Liver (tissue), 9 donors: ENCODE measurements around the gene TBCCD1. TPM values are rescaled to one million over a fixed set of nuclear protein-coding genes. Genes with fewer than 3 reads are reported as not detected.
"Not testable (repeated sequence)": the region's sequence is repeated elsewhere in the genome, so short reads cannot be mapped to it uniquely, and the experiment has no call there.

Source experiments
- DNase-seq: peaks from one replicate; pipeline ENCODE4 v3.0.0-alpha.2; 2017; ENCODE audit warnings: low spot score
- H3K27ac ChIP-seq, 2 donors: one replicate each; pipeline ENCODE4 v1.7.0; 2013; ENCODE audit warnings: inconsistent platforms in 2 of 2, low read length in 2 of 2, control low read depth in 1 of 2, low read depth in 1 of 2, mild to moderate bottlenecking in 1 of 2
- H3K27me3 ChIP-seq, 4 donors: one replicate each; pipeline versions ENCODE4 v1.6.1 to v1.7.0; 2013; ENCODE audit warnings: low read length in 3 of 4, inconsistent platforms in 1 of 4, mild to moderate bottlenecking in 1 of 4, moderate library complexity in 1 of 4; ENCODE audit not compliant: control insufficient read depth in 4 of 4, insufficient read depth in 4 of 4
- H3K36me3 ChIP-seq, 4 donors: one replicate each; pipeline versions ENCODE4 v1.6.1 to v1.7.0; 2013; ENCODE audit warnings: low read length in 3 of 4, mild to moderate bottlenecking in 3 of 4, low read depth in 1 of 4, moderate library complexity in 1 of 4; ENCODE audit not compliant: control insufficient read depth in 4 of 4, insufficient read depth in 3 of 4
- H3K4me1 ChIP-seq, 4 donors: one replicate each; pipeline versions ENCODE4 v1.6.1 to v1.7.0; 2013; ENCODE audit warnings: low read length in 3 of 4, mild to moderate bottlenecking in 3 of 4, moderate library complexity in 1 of 4; ENCODE audit not compliant: control insufficient read depth in 4 of 4, insufficient read depth in 4 of 4
- H3K4me3 ChIP-seq, 3 donors: one replicate each; pipeline versions ENCODE4 v1.6.1 to v1.7.0; 2013; ENCODE audit warnings: low read length in 3 of 3, control low read depth in 1 of 3, low read depth in 1 of 3, mild to moderate bottlenecking in 1 of 3
- H3K9ac ChIP-seq, 2 donors: one replicate each; pipeline ENCODE4 v1.7.0; 2013; ENCODE audit warnings: low read length in 2 of 2, mild to moderate bottlenecking in 2 of 2, moderate library complexity in 2 of 2, control low read depth in 1 of 2, low read depth in 1 of 2
- H3K9me3 ChIP-seq, 4 donors: one replicate each; pipeline versions ENCODE4 v1.6.1 to v1.7.0; 2013; ENCODE audit warnings: low read length in 3 of 4; ENCODE audit not compliant: control insufficient read depth in 4 of 4
- FOXA2 ChIP-seq: IDR thresholded peaks from 2 replicates; pipeline ENCODE4 v1.6.1; 2016; ENCODE audit warnings: antibody characterized with exemption
- GABPA ChIP-seq, 2 donors: IDR thresholded peaks in 1 of 2; conservative IDR thresholded peaks in 1 of 2; 2 replicates each; pipeline ENCODE4 v1.6.1; 2016; ENCODE audit warnings: antibody characterized with exemption in 2 of 2, mild to moderate bottlenecking in 1 of 2, moderate library complexity in 1 of 2
- HNF4A ChIP-seq, 2 donors: conservative IDR thresholded peaks; 2 replicates each; pipeline ENCODE4 v1.6.1; 2016; ENCODE audit warnings: antibody characterized with exemption in 2 of 2, mild to moderate bottlenecking in 2 of 2
- JUND ChIP-seq, 2 donors: IDR thresholded peaks; 2 replicates each; pipeline ENCODE4 v1.6.1; 2016; ENCODE audit warnings: antibody characterized with exemption in 2 of 2
- NR2F2 ChIP-seq: IDR thresholded peaks from 2 replicates; pipeline ENCODE4 v1.6.1; 2016; ENCODE audit warnings: antibody characterized with exemption
- RXRA ChIP-seq, 2 donors: IDR thresholded peaks; 2 replicates each; pipeline ENCODE4 v1.6.1; 2017 to 2018; ENCODE audit warnings: antibody characterized with exemption in 2 of 2, mild to moderate bottlenecking in 1 of 2
- SP1 ChIP-seq: IDR thresholded peaks from 2 replicates; pipeline ENCODE4 v1.6.1; 2018; ENCODE audit warnings: antibody characterized with exemption, mild to moderate bottlenecking
- WGBS: extraction: QIAGEN DNeasy Blood & Tissue Kit; methylation state at CpG from one replicate; pipeline ENCODE4 v1.1.7; 2013; 5-methylcytosine and 5-hydroxymethylcytosine counted together
- polyA plus RNA-seq, 2 donors: library from polyadenylated mRNA; stranded (reverse) in 1 of 2; unstranded in 1 of 2; fragments of 200-250 nt in 1 of 2; fragments of >200 nt in 1 of 2; fragmentation: Nextera tagmentation in 1 of 2; extraction: Ambion mirVana in 1 of 2; gene quantifications; one replicate each; pipeline versions ENCODE4 v1.2.1 to v1.2.3, GENCODE V29; 2013 to 2015
- total RNA-seq, 2 donors: library from RNA; depleted of rRNA; stranded (reverse); fragments of >200 nt; gene quantifications; one replicate each; pipeline ENCODE4 v1.2.3, GENCODE V29; 2014
- TF ChIP-seq, protein P1 (sequence below): IDR thresholded peaks from 2 replicates; pipeline ENCODE4 v1.6.1; 2016; ENCODE audit warnings: antibody characterized with exemption, mild to moderate bottlenecking
- TF ChIP-seq, protein P2 (sequence below): IDR thresholded peaks from 2 replicates; pipeline ENCODE4 v1.6.1; 2016; ENCODE audit warnings: antibody characterized with exemption
- TF ChIP-seq, protein P3 (sequence below): IDR thresholded peaks from 2 replicates; pipeline ENCODE4 v1.6.1; 2016; ENCODE audit warnings: antibody characterized with exemption
- TF ChIP-seq, protein P4 (sequence below): fragments of 150-350 bp; IDR thresholded peaks from 2 replicates; pipeline ENCODE4 v1.5.1; 2017; ENCODE audit warnings: improper control_type of control experiment, low read depth, low read length; ENCODE audit not compliant: missing input control
- donor health status: healthy.
- donor health status: healthy.
- donor health status: healthy.
- donor health status: healthy.
- donor health status: healthy.

TBCCD1 gene
- total and polyA plus RNA-seq, 4 donors, result 4.9 to 16.2 (median 10.6) TPM

DNA sequence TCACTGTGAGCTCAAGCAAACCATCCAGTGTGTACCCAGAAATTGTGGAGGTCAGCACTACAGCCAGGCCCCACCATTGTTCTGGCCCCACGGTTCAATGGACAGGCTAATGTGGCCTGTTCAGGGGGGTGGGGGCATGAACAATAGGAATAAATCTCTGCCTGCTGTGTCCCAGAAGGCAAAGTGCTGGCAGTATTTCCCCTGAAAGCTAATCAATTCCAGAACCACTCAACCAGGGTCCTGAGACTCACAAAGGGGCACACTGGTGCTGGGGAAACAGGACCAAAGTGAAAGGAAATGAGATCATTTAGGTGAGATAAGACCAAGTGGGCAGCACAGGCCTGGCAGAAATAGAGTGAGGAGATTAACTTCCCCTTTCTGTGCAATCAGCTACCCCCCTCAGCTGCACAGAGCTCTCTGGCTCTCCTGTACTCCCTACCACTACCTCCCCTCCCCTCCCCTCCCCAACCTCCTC, 34.5 kb downstream of the TBCCD1 start:
- WGBS, result 71% methylated on average over 1 of the region's 1 CpG
- DNase-seq, result no peak
- Histone ChIP-seq H3K9me3 (no peaks in the 10 kb centered on the region), H3K27ac (no peak overlapping the region), H3K27me3 (no peaks in the 10 kb centered on the region), H3K36me3 (no peaks in the 10 kb centered on the region), H3K4me3 (no peak overlapping the region), H3K9ac (no peak overlapping the region), H3K4me1 (peaks cover 0 to 5% (median 0%) of the 10 kb centered on the region in 4 donors)
- TF ChIP-seq SP1, result no peak
- TF ChIP-seq, protein P1, sequence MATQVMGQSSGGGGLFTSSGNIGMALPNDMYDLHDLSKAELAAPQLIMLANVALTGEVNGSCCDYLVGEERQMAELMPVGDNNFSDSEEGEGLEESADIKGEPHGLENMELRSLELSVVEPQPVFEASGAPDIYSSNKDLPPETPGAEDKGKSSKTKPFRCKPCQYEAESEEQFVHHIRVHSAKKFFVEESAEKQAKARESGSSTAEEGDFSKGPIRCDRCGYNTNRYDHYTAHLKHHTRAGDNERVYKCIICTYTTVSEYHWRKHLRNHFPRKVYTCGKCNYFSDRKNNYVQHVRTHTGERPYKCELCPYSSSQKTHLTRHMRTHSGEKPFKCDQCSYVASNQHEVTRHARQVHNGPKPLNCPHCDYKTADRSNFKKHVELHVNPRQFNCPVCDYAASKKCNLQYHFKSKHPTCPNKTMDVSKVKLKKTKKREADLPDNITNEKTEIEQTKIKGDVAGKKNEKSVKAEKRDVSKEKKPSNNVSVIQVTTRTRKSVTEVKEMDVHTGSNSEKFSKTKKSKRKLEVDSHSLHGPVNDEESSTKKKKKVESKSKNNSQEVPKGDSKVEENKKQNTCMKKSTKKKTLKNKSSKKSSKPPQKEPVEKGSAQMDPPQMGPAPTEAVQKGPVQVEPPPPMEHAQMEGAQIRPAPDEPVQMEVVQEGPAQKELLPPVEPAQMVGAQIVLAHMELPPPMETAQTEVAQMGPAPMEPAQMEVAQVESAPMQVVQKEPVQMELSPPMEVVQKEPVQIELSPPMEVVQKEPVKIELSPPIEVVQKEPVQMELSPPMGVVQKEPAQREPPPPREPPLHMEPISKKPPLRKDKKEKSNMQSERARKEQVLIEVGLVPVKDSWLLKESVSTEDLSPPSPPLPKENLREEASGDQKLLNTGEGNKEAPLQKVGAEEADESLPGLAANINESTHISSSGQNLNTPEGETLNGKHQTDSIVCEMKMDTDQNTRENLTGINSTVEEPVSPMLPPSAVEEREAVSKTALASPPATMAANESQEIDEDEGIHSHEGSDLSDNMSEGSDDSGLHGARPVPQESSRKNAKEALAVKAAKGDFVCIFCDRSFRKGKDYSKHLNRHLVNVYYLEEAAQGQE, result no peak
- TF ChIP-seq, protein P2, sequence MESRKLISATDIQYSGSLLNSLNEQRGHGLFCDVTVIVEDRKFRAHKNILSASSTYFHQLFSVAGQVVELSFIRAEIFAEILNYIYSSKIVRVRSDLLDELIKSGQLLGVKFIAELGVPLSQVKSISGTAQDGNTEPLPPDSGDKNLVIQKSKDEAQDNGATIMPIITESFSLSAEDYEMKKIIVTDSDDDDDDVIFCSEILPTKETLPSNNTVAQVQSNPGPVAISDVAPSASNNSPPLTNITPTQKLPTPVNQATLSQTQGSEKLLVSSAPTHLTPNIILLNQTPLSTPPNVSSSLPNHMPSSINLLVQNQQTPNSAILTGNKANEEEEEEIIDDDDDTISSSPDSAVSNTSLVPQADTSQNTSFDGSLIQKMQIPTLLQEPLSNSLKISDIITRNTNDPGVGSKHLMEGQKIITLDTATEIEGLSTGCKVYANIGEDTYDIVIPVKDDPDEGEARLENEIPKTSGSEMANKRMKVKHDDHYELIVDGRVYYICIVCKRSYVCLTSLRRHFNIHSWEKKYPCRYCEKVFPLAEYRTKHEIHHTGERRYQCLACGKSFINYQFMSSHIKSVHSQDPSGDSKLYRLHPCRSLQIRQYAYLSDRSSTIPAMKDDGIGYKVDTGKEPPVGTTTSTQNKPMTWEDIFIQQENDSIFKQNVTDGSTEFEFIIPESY, result no peak
- no peak for TF ChIP-seq GABPA (IDR thresholded peaks at IDR 0.05 in 1 of 2, conservative IDR thresholded peaks at IDR 0.05 in 1 of 2)
- TF ChIP-seq RXRA (IDR thresholded peaks at IDR 0.05), result no peak
- TF ChIP-seq, protein P3, sequence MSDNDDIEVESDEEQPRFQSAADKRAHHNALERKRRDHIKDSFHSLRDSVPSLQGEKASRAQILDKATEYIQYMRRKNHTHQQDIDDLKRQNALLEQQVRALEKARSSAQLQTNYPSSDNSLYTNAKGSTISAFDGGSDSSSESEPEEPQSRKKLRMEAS, result no peak
- TF ChIP-seq HNF4A (conservative IDR thresholded peaks at IDR 0.05), result no peak
- TF ChIP-seq FOXA2, result no peak
- no peak for TF ChIP-seq JUND (IDR thresholded peaks at IDR 0.05)
- TF ChIP-seq NR2F2, result no peak
- TF ChIP-seq, protein P4, sequence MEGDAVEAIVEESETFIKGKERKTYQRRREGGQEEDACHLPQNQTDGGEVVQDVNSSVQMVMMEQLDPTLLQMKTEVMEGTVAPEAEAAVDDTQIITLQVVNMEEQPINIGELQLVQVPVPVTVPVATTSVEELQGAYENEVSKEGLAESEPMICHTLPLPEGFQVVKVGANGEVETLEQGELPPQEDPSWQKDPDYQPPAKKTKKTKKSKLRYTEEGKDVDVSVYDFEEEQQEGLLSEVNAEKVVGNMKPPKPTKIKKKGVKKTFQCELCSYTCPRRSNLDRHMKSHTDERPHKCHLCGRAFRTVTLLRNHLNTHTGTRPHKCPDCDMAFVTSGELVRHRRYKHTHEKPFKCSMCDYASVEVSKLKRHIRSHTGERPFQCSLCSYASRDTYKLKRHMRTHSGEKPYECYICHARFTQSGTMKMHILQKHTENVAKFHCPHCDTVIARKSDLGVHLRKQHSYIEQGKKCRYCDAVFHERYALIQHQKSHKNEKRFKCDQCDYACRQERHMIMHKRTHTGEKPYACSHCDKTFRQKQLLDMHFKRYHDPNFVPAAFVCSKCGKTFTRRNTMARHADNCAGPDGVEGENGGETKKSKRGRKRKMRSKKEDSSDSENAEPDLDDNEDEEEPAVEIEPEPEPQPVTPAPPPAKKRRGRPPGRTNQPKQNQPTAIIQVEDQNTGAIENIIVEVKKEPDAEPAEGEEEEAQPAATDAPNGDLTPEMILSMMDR, result no peak

DNA sequence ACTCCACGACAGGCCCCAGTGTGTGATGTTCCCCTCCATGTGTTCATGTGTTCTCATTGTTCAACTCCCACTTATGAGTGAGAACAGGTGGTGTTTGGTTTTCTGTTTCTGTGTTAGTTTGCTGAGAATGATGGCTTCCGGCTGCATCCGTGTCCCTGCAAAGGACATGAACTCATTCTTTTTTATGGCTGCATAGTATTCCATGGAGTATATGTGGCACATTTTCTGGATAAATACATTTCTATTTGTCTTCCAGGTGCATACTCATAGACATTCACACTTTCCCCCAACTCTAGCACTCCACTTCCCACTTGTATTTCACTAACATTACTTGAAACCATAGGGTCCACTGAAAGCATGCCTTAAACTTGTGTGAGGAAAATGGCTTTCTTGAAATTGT, 35.4 kb downstream of the TBCCD1 start:
- not testable (repeated sequence) for H3K4me3 ChIP-seq, H3K27me3 ChIP-seq, H3K9ac ChIP-seq, H3K36me3 ChIP-seq, H3K4me1 ChIP-seq, H3K27ac ChIP-seq, DNase-seq, H3K9me3 ChIP-seq
- WGBS, result 98% methylated on average over 3 of the region's 3 CpGs
